ENCODE data around the gene SMOC2.

DNA sequence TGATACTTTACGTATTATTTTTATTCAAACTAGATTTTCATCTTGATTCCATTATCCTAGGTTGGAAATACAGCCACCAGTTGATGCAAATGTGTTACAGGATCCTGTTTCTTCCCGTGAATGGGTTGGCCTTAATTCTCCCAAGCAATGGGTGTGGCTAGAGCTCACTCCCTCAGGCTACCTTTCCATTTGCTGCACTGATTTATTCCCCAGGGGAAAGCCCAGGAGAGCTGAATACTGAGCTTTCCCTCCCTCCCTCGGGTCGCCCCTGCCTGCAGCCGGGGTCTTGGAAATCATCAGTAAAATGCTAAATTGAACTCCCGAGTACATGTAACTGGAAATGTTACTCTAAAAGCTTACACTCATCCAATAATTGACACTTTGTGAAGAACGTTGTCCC lies 9.9 kb downstream of the SMOC2 start:
- TF ChIP-seq POLR2AphosphoS5 (IDR thresholded peaks at IDR 0.05; ENCODE audit: borderline replicate concordance, low read depth, low read length) (no peak), EZH2 (IDR thresholded peaks at IDR 0.05) (no peak)
